ENCODE measurements around the gene FAF2.
"Not testable (repeated sequence)": the region's sequence is repeated elsewhere in the genome, so short reads cannot be mapped to it uniquely, and the experiment has no call there.

The FAF2 gene

DNA sequence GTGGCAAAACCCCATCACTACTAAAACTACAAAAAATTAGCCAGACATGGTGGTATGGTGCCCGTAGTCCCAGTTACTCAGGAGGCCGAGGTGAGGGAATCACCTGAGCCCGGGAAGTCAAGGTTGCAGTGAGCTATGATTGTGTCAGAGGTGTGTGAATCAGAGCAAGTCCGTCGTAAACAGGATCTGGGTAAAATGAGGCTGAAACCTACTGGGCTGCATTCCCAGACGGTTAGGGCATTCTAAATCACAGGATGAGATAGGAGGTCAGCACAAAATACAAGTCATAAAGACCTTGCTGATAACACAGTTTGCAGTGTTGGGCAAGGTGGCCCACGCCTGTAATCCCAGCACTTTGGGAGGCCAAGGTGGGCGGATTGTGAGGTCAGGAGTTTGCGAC lies 29.9 kb upstream of the FAF2 start:
- DNase-seq (ENCODE audit: low read depth) = no peak

DNA sequence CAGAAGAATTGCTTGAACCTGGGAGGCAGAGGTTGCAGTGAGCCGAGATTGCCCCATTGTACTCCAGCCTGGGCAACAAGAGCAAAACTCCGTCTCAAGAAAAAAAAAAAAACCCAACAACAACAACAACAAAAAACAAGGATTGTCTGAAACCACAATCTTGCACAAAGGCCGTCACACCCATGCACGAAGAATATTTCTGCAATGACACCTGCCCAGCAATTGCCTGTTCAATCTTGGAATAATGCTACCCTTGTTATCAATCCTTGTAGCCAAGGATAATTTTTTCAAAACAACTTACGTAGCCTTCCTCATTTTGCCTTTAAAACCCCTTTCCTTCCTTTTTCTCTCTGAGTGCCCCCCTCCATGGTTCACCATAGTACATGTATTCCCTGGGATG lies 28.1 kb upstream of the FAF2 start:
- no peak for DNase-seq (ENCODE audit: low read depth)

DNA sequence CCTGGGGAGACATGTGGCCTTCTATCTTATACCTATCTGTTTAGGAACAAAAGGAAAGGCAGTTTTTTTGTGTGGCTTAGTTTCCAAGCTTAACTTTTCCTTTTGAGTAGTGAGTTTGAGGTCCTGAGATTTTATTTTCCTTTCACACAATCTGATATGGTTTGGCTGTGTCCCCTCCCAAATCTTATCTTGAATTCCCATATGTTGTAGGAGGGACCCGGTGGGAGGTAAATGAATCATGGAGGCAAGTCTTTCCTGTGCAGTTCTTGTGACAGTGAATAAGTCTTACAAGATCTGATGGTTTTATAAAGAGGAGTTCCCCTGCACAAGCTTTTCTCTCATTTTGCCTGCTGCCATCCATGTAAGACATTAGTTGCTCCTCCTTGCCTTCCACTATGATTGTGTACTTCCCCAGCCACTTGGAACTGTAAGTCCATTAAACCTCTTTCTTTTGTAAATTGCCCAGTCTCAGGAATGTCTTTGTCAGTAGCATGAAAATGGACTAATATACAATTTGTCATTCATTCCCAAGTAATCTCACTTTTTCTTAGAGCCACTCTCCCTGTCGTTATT lies 27.1 kb upstream of the FAF2 start:
- no peak for DNase-seq (ENCODE audit: low read depth)

DNA sequence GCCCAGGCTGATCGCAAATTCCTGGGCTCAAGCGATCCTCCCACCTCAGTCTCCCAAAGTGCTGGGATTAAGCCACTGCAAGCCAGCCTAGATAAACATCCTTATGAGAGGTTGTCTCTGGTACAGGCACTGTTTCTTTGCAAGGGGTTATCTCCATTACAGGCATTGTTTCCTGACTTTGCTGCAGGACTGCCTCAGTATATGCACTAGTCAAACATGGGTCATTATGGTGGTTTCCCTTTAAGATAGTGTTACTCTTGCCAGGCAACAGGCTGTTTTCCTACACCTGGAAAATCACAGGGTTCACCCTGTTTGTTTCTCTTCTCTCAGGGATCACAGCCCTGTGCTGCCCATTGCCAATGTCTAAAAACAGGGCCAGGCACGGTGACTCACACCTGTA lies 24.0 kb upstream of the FAF2 start:
- no peak for DNase-seq (ENCODE audit: low read depth)

DNA sequence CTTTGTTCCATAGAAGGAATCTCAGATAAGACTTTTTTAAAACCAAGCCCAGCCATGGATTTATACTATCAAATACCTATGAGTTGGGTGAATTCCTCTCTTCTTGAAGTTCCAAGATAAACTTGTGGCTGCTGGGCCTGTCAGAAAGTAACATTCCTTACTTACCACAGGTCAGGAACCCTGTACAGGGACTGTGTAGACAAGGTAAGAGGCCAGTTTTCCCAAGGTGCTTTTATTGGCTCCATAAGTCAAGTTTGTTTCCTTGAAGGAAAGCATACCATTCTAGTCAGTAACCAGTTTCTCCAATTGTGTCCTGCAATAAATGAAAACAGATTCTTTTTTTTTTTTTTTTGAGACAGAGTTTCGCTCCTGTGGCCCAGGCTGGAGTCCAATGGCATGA lies 23.0 kb upstream of the FAF2 start:
- DNase-seq (ENCODE audit: low read depth) = no peak

DNA sequence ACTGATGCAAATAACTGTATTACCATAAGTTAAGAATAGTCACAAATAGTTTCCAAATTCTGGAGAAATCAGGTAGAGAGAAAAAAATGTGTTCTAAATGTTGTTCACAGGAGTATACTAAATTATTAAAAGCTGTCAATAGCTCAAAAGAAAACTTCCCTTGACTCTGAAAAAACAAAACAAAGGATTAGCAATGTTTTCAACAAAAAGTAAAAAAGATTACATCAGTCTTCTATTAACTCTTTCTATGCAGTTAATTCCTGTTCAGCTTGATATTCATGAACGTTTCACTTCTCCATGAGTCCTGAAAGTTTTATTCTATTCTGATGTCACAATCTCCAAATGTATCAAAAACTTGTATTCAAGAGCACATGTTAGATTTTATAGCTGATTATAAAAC lies 22.4 kb upstream of the FAF2 start:
- no peak for DNase-seq (ENCODE audit: low read depth)

DNA sequence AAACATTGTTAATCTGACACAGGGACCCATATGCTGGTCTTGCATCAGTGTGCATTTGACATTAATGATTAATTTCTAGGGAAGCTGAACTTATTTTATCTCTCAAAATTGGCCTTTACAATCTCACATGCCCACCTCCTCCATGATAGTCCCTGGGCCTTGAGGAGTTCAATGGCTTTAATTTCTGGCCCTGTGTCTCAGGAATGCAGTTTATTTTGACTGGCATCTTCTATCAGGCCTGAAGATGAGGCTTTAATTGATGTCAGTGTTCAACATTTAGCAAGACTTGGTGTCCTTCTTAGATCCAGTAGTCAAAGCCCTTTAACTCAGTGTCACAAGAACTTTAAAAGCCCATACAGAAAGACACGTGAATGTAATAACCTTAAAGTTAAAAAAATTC lies 21.3 kb upstream of the FAF2 start:
- DNase-seq (ENCODE audit: low read depth) = no peak

DNA sequence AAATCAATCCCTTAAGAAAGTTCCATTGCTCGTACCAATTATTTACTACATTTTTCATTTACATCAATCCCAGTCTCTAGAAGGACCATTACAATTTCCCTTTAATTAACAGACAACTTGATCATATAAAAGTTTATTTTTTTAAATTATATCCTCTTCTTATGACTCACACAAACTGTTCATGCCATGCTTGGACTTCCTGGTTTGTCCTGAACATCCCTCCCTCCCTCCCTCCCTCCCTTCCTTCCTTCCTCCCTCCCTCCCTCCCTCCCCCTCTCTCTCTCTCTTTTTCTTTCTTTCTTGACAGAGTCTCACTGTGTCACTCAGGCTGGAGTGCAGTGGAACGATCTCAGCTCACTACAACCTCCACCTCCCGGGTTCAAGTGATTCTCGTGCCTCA lies 20.2 kb upstream of the FAF2 start:
- no peak for DNase-seq (ENCODE audit: low read depth)

DNA sequence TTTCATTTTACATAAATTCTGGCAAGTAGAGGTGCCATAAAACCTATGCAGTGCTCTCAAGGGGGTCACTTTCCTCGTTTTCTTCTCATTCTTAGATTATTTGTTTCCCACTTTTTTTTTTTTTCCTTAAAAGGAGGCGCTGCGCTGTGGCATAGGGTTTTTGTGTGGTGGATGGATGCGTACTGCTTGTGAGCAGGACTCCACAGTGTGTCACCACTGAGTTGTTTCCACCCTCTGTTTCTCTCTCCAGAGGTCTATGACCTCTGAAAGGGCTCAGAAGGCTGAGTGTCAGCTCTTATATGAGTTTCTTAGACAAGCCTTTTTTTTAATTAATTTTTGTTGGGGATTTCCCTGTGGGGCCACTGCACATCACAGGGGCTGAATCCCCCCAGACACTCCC lies 18.2 kb upstream of the FAF2 start:
- no peak for DNase-seq (ENCODE audit: low read depth)

DNA sequence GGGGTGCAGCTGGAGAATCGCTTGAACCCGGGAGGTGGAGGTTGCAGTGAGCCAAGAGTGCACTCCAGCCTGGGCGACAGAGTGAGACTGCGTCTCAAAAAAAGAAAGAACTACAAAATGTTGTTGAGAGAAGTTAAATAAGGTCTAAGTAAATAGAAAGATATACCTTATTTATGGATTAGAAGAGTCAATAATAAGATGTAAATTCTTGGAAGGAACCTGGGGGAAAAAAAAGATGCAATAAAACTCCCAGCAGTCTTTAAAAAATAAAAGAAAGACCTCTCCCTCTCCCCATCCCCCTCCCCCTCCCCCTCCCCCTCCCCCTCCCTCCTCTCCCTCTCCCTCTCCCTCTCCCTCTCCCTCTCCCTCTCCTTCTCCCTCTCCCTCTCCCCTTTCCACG lies 15.5 kb upstream of the FAF2 start:
- no peak for DNase-seq (ENCODE audit: low read depth)

DNA sequence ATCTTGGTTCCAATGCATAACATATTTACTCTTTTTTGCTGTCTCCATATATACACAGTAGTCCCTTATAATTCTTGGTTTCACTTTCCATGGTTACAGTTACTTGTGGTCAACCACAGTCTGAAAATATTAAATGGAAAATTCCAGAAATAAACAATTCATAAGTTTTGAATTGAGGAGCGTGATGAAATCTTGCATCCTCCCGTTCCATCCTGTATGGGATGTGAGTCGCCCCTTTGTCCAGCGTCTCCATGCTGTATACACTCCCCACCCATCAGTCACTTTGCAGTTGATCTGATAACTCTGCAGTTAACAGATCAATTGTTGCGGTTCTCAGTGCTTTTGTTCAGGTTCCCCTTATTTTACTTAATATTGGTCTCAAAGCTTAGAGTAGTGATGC lies 11.5 kb upstream of the FAF2 start:
- DNase-seq (ENCODE audit: low read depth) = no peak

DNA sequence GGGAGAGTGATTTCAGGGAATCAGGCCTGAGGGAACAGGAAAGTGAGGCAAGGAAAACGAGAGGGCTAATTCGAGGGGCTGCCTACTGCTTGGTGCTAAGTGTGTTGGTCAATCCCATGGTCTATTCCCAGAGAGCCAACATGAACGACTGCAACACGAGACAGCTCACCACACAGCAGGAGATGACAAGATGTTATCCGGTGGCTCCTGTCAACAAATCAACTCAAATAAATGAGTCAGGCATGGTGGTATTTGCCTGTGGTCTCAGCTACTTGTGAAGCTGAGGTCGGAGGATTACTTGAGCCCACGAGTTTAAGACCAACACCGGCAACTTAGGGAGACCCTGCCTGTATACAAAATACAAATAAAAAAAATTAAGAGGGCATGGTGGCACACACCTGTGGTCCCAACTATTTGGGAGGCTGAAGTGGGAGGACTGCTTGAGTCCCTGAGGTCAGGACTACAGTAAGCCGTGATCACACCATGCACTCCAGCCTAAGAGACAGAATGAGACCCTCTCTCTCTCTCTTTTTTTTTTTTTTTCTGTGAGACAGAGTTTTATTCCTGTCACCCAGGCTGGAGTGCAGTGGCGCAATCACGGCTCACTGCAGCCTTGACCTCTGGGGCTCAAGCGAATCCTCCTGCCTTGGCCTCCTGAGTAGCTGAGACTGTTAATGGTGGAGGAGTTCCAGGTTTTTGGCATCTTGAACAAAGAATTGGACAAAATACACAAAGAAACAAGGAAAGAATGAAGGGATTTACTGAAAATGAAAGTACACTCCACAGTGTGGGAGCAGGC lies 9.0 kb upstream of the FAF2 start:
- no peak for DNase-seq (ENCODE audit: low read depth)

DNA sequence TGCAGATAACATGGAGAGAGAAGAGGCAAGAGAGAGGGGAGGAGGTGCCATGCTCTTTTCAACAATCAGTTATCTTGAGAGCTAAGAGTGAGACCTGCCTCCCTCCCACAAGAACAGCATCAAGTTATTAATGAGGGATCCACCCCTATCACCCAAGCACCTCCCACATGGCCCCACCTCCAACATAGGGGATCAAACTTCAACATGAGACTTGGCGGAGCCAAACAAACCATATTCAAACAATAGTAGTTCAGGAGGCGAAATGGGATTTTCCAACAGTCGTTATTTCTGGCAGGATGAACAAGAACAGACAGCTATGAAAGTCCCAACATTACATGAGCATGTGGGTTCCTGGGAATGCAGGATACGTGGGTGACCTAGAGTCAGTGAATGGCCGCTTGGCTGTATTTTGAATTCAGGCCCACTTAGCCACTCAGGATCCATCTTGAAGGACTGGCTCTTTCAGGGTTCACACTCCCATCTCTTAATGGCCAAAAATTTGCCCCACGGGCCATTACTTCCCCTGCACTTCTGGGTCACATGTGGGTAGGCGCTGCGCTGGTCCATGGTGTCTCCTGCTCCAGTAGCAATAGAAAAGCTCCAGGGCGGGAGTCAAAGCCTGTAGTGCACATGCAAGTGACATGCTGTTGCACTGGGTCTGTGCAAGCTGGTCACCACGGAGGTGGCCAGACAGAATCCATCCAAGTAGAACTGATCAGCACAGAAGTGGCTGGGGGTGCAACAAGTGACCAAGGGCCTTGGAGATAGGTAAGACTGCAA lies 7.1 kb upstream of the FAF2 start:
- DNase-seq (ENCODE audit: low read depth) = no peak

DNA sequence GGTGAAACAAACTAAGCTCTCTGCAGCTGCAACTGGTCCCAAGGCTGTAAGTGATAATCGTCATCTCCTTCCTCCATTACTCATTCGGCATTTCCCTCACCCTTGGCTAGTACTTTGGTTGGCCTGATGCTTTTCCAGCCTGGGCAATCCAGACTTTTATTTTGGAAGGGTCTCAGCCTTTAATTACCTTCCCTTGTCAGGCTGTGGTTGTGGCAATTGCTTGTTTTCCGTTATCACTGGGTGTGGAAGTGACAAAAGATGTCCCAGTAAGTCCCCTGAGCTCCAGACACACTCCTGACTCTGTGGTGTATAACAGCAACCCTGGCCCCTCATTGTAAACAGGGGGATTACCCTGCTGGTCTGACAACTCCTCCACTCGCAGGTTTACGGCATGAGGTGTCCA lies 6.3 kb upstream of the FAF2 start:
- no peak for DNase-seq (ENCODE audit: low read depth)

DNA sequence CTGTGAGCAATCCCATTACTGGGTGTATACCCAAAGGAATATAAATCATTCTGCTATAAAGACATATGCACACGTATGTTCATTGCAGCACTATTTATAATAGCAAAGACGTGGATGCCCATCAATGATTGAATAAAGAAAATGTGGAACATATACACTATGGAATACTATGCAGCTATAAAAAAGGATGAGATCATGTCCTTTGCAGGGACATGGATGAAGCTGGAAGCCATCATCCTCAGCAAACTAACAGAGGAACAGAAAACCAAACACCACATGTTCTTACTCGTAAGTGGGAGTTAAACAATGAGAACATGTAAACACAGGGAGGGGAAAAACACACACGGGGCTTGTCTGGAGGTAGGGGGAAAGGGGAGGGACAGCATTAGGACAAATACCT lies 5.3 kb upstream of the FAF2 start:
- DNase-seq (ENCODE audit: low read depth) = not testable (repeated sequence)

DNA sequence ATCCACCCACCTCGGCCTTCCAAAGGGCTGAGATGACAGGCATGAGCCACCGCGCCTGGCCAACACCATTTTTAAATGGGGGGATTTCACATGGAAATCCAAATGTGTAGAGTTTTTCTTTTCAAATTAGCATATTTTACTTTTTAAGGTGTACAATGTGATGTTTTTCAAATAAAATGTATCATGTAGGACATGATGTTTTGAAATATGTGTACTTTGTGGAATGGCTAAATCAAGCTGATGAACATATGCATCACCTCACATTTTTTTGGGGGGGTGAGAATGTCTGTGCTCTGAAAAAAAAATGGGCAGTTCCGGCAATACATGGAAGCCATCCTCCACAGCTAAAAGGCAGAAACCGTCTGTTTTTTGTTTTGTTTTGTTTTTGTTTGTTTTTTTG lies 3.4 kb upstream of the FAF2 start:
- no peak for DNase-seq (ENCODE audit: low read depth)

DNA sequence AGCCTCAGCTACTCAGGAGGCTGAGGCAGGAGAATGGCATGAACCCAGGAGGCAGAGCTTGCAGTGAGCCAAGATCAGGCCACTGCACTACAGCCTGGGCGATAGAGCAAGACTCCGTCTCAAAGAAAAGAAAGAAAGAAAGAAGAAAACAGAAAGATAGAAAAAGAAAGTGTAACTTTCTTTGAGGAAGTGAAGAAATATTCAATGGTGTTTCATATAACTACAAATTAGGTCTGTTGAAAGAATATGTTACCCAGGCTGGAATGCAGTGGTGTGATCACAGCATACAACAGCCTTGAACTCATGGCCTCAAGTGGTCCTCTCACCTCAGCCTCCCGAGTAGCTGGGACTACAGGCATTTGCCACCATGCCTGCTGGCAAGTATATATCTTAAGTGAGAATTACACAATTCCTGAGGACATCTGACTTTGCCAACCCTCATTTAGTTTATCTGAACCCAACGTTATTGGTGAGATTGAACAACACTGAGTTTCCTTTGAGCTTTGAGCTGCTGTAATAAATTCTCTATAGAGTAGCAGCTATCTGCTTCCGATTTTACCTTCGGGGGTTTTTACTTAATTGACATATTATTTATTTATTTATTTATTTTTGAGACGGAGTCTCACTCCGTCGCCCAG lies 2.0 kb upstream of the FAF2 start:
- DNase-seq (ENCODE audit: low read depth) = no peak

DNA sequence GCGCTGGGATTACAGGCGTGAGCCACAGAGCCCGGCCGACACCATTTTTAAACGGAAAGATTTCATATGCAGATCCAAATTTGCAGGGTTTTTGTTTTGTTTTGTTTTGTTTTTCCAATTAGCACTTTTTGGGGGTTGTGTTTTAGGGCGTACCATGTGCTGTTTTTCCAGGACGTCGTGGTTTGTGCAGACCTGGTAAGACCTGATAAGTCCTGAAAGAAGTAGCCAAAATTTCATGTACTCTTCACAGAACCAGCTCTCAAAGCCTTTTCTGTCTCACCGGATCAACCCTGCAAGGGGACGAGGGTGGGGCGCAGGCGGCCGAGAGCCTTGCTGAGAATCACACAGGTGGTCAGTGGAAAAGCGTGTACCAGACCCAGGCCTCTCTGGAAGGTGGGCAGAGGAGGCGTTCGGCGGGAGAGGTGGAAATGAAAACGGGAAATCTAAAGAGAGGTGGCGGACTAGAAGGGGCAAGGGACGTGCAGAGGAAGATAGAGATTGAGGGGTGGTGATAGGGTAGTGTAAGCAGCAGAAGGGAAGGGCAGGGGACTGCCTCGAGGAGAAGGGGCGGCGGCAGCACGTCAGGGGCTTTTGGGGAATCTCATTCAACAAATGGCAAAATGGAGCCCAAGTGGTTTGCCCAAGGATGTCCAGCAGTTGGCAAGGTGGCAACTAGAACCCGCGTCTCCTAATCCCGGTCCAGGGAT lies 1.1 kb upstream of the FAF2 start:
- no peak for DNase-seq (ENCODE audit: low read depth)

DNA sequence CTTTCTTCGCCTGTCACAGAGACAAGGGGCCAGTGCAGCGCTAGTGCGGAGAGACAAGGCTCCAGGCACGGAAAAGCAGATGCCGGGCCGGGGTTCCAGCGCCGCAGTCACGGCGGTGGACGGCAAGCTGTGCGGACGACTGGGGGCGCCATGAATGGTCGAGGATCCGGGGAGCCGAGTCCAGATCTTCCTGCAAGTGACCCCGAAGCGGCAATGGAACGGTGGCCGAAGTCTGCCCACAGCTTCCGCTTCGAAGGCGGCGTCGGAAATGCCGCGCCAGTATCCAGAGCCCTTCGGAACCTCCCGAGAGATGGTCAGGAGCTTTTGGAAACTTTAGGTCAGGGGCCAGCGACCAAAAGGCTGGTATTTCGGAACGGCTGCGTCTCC lies 601 bp upstream of the FAF2 start:
- peak; percentile 11 for DNase-seq (ENCODE audit: low read depth)

DNA sequence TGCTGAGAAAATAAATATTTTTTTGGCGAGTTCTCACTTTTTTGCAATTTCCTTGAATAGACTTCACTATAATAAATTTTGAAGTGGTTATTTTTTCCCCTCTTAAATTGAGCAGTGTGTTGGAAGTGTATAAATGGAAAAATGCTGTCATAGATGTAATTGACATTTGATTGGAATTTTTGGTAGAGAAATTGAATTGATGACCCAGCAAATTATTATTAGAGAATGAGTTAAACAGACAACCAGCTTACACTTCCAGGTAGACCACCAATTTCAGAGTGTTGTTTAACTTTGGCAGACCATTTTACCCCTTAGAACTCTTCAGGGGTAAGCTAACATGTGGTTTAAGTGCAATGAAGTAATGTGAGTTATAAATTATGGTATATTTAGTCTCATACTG lies 1.9 kb downstream of the FAF2 start:
- no peak for DNase-seq (ENCODE audit: low read depth)

DNA sequence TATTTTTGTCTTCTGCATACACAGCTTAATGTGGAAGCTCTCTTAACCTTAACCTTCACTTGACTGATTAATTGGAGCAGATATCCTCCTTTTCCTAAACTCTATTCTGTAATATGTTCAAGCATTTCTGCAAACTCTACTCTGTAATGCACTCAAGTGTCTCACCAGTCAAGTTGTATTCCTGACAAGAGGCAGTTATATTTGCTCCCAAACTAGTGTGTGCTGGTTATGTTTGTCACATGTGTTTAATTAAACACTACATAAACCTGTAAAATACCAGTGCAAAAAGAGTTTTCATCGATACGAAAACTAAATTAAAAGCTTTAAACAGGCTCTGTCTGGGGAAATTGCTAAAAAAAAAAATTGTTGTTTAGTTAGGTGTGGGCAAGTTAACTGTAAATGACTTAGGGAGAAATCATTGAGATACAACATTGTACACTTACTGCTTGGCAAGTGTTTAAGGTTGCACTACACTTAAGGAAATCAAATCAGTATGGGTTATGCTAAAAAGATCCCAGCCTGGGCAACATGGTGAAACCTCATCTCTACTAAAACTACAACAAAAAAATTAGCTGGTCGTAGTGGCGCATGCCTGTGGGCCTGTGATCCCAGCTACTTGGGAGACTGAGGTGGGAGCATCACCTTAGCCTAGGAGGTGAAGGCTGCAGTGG lies 6.7 kb downstream of the FAF2 start:
- DNase-seq (ENCODE audit: low read depth) = no peak

Measured in activated T-cell treated with anti-CD3 and anti-CD28 coated beads for 24 hours (primary cell).